BE2C (cell line): ENCODE measurements around the gene CHKA.

Experiments used
- DNase-seq: peaks from one replicate; pipeline ENCODE4 v3.0.0-alpha.2; 2020
- H3K27me3 ChIP-seq: fragments of 250-450 bp; sonication (Bioruptor Pico); 2 replicates; pipeline ENCODE4 v1.5.1; 2020; ENCODE audit warnings: mild to moderate bottlenecking
- H3K36me3 ChIP-seq: fragments of 250-450 bp; sonication (Bioruptor Pico); 2 replicates; pipeline ENCODE4 v1.5.1; 2020; ENCODE audit warnings: mild to moderate bottlenecking
- H3K4me1 ChIP-seq: fragments of 250-450 bp; sonication (Bioruptor Pico); 2 replicates; pipeline ENCODE4 v1.5.1; 2020
- H3K4me3 ChIP-seq: 2 replicates; pipeline ENCODE4 v1.5.1; 2011; ENCODE audit warnings: low read depth, low read length
- H3K9me3 ChIP-seq: fragments of 250-450 bp; sonication (Bioruptor Pico); 2 replicates; pipeline ENCODE4 v1.5.1; 2020
- CTCF ChIP-seq: IDR thresholded peaks from 2 replicates; pipeline ENCODE4 v1.5.1; 2012; ENCODE audit warnings: mild to moderate bottlenecking, low read depth, low read length

CHKA gene

GRCh38 chr11:68135161-68135560 is 14.0 kb upstream of the CHKA start:
- H3K4me1 ChIP-seq: no peaks in the 10 kb centered on the region
- no peaks in the 10 kb centered on the region for H3K36me3 ChIP-seq
- no peaks in the 10 kb centered on the region for H3K27me3 ChIP-seq
- no peak for DNase-seq
- no peaks in the 10 kb centered on the region for H3K9me3 ChIP-seq
- no peak for TF ChIP-seq CTCF
- no peak overlapping the region for H3K4me3 ChIP-seq

GRCh38 chr11:68133761-68134160 is 12.6 kb upstream of the CHKA start:
- H3K4me1 ChIP-seq: no peaks in the 10 kb centered on the region
- no peaks in the 10 kb centered on the region for H3K27me3 ChIP-seq
- no peak for TF ChIP-seq CTCF
- no peak overlapping the region for H3K4me3 ChIP-seq
- no peak for DNase-seq
- H3K36me3 ChIP-seq: no peaks in the 10 kb centered on the region
- no peaks in the 10 kb centered on the region for H3K9me3 ChIP-seq

DNA sequence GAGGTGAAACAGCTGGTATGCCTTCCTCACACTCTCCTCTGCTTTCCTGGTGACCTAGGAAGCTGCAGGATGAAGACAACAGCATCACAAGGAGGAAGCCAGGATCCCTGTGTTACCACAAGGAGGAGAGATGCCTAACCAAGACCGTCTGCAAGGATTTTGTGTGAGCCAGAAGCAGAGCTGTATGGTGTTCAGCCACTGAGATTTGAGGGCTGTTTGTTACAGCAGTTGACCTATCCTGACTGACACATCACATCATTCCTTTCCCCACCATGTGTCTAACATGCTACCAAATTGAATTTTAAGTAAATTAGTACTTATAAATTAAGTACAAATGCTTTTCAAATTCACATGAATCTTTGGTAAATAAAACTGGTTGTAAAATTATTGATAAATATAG is 8.9 kb upstream of the CHKA start:
- H3K27me3 ChIP-seq: no peaks in the 10 kb centered on the region
- H3K9me3 ChIP-seq: no peaks in the 10 kb centered on the region
- H3K36me3 ChIP-seq: no peaks in the 10 kb centered on the region
- H3K4me3 ChIP-seq: no peak overlapping the region
- DNase-seq: no peak
- H3K4me1 ChIP-seq: no peaks in the 10 kb centered on the region
- TF ChIP-seq CTCF: no peak

DNA sequence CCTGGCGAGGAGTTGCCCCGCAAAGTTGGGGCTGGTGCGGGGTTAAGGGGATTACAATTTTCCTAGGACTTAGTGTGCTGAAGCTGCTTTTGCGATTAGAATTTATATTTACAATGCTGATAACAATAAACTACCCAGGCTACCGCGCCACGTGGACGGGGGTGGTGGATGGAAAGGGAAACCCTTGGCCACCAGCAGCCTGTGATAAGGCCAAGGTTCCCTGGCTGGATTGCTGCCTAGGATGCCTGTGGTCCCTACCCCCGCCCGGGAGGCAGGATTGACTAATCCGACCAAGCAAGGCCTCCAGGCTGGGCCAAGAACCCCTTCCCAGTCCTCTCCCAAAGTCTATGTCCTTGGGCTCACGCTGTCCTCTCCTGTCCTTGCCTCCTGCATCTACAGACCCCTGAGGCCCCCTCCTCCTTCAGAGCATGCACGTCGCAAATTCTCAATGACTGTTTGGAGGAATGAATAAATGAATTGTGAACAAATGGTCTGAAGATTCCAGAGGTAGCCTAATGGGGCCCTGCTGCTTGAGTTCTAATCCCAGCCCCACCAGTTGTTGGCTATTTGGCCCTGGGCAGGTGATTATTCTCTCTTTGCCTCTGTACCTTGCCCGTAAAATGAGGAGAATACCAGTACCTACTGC is 7.6 kb upstream of the CHKA start:
- DNase-seq: no peak

DNA sequence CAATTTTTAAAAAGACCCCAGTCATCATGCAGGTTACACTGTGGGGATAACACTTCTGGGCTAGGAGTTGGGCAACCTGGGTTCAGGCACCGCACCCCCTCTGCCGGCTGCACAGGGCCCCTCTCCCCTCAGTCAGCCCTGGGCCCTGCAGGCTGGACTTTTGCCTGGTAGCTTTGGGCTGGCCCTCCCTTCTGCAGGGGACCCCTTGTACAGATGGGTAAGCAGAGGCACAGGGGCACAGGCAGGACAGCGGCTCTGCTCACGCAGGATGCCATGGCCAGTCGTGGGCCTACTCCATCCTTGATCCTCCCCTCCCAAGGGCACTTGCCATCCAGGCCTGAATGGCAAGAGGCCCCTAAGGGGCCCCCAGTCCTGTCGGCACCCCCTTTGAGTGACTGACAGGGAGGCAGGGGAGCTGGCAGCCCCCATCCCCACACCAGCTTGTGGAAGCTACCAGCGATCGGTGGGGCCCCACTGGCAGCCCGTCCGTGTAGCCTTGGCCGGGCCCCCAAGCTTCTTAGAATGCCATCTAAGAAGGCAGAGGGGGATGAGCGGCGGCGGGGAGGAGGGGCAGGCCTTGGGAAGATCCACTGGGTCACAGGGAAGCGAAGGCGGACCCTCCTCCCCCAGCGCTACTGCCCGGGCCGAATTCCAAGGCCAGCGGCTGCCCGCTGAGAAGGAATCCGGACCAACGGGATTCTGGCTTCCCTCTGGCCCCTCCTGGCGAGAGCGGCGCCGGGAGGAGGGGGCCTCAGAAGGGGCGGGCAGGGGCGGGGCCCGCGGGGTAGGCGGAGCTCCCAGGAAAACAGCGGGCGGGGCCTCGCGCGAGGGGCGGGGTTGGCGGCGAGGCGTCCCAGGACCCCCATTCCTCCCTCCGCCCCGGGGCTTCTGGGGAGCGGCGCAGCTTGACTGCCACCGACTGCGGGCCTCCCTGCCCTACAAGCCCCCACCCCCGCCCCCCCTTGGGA is 6.8 kb upstream of the CHKA start:
- no peaks in the 10 kb centered on the region for H3K36me3 ChIP-seq
- no peaks in the 10 kb centered on the region for H3K9me3 ChIP-seq
- H3K27me3 ChIP-seq: no peaks in the 10 kb centered on the region
- H3K4me1 ChIP-seq: no peaks in the 10 kb centered on the region
- DNase-seq: no peak
- H3K4me3 ChIP-seq: no peak overlapping the region
- TF ChIP-seq CTCF: no peak

More for the DNA sequence above, 7.6 kb upstream of the CHKA start:
- H3K4me3 ChIP-seq: no peak overlapping the region
- no peaks in the 10 kb centered on the region for H3K9me3 ChIP-seq
- no peaks in the 10 kb centered on the region for H3K36me3 ChIP-seq
- H3K4me1 ChIP-seq: no peaks in the 10 kb centered on the region
- TF ChIP-seq CTCF: no peak
- H3K27me3 ChIP-seq: no peaks in the 10 kb centered on the region

- Histone ChIP-seq H3K27me3 (no peaks in the 10 kb centered on the region; the same call in 1 of the 2 replicates), H3K9me3 (no peaks in the 10 kb centered on the region), H3K4me3 (no peak overlapping the region), H3K4me1 (peaks cover 4% of the 10 kb centered on the region), H3K36me3 (no peaks in the 10 kb centered on the region)
- DNase-seq: no peak
- TF ChIP-seq CTCF: no peak
Observed at GRCh38 chr11:68125164-68125563, 4.0 kb upstream of the CHKA start.
